HepG2 (cell line): ENCODE results near the gene LRP5. TPM values are rescaled to one million over a fixed set of nuclear protein-coding genes. Genes with fewer than 3 reads are reported as not detected.

Experiments
- PPARG ChIP-seq: conservative IDR thresholded peaks from 2 replicates; pipeline ENCODE4 v1.6.1; 2016; ENCODE audit warnings: missing biosample characterization, missing genetic modification reagents
- RARA ChIP-seq: IDR thresholded peaks from 2 replicates; pipeline ENCODE4 v1.6.1; 2016; ENCODE audit warnings: missing genetic modification reagents, missing compliant biosample characterization
- ZBTB40 ChIP-seq, 2 experiments: fragments of 450-650 bp in 1 of 2; sonication (generic) in 1 of 2; formaldehyde crosslinking in 1 of 2; IDR thresholded peaks; 2 replicates each; pipeline versions ENCODE4 v1.6.1 to v1.8.0; 2016 to 2022; ENCODE audit warnings: antibody characterized with exemption in 1 of 2, mild to moderate bottlenecking in 1 of 2, missing genetic modification reagents in 1 of 2
- polyA plus RNA-seq, 8 experiments: library from polyadenylated mRNA; depleted of rRNA in 3 of 8; stranded (reverse) in 7 of 8; unstranded in 1 of 8; fragments of >200 nt; fragmentation: Illumina TruSeq in 4 of 8; extraction: Trizol in 4 of 8; gene quantifications; 2 replicates each; pipeline versions ENCODE4 v1.2.1 to v1.2.3, GENCODE V29; 2011 to 2016; ENCODE audit warnings: low read depth in 4 of 8, missing spikeins in 1 of 8, mixed read lengths in 1 of 8; ENCODE audit not compliant: insufficient read depth in 1 of 8
- total RNA-seq, 5 experiments: library from RNA; depleted of rRNA; stranded (reverse); fragments of >200 nt; fragmentation: Illumina TruSeq; extraction: Trizol; gene quantifications; 2 replicates each; pipeline ENCODE4 v1.2.3, GENCODE V29; 2016; ENCODE audit warnings: low read depth in 1 of 5

Gene LRP5
- total and polyA plus RNA-seq, 2 of the 13 experiments (the other 11 are each of a cell fraction or from before 2014, with no cell fraction given) = 40.4 to 64.0 TPM

- TF ChIP-seq ZBTB40 (IDR thresholded peaks at IDR 0.05) (no peak), ZBTB40 (CRISPR knock-in tag; IDR thresholded peaks at IDR 0.05) (no peak), PPARG (CRISPR knock-in tag) (peak; percentile 48; the same call in 1 of the 2 replicates), RARA (CRISPR knock-in tag) (peak; percentile 88)
Observed at GRCh38 chr11:68372625-68373024, 60.2 kb downstream of the LRP5 start (continued).
